ENCODE data around the gene CLDN12. TPM values are rescaled to one million over a fixed set of nuclear protein-coding genes. Genes with fewer than 3 reads are reported as not detected.

Gene CLDN12
- total and polyA plus RNA-seq, 12 donors = 13.8 to 150 (median 41.5) TPM

Other genes starting within 250 kb of the CLDN12 start
- gene STEAP1, start 249.0 kb upstream of the CLDN12 start, total RNA-seq = 10 to 100 TPM in 1 of 9 donors, 1 to 10 TPM in 6, under 1 TPM in 2; 0.35 to 11.8 (median 1.5) TPM
- gene STEAP1, start 249.0 kb upstream of the CLDN12 start, polyA plus RNA-seq = 1 to 10 TPM in 2 of 3 donors, under 1 TPM in 1; 0.56 to 3.0 (median 2.4) TPM
- gene STEAP2, start 191.7 kb upstream of the CLDN12 start, total RNA-seq = 1 to 10 TPM; 2.0 to 9.5 (median 7.7) TPM
- 1 to 10 TPM; 2.5 to 6.4 (median 4.8) TPM for gene STEAP2, start 191.7 kb upstream of the CLDN12 start, polyA plus RNA-seq
- 1 to 10 TPM in 8 of 9 donors, under 1 TPM in 1; 0.42 to 7.9 (median 4.1) TPM for gene CFAP69, start 158.3 kb upstream of the CLDN12 start, total RNA-seq
- 10 to 100 TPM in 1 of 3 donors, 1 to 10 TPM in 2; 2.7 to 10.2 (median 7.3) TPM for gene CFAP69, start 158.3 kb upstream of the CLDN12 start, polyA plus RNA-seq
- not detected for gene FAM237B, start 82.2 kb upstream of the CLDN12 start, total RNA-seq
- not detected for gene FAM237B, start 82.2 kb upstream of the CLDN12 start, polyA plus RNA-seq
- gene GTPBP10, start 56.7 kb upstream of the CLDN12 start, total RNA-seq = 10 to 100 TPM in 8 of 9 donors, 1 to 10 TPM in 1; 7.2 to 29.4 (median 22.8) TPM
- gene GTPBP10, start 56.7 kb upstream of the CLDN12 start, polyA plus RNA-seq = 10 to 100 TPM; 15.1 to 32.8 (median 15.8) TPM
- gene PTTG1IP2, start 66.2 kb downstream of the CLDN12 start, total RNA-seq = not detected
- gene PTTG1IP2, start 66.2 kb downstream of the CLDN12 start, polyA plus RNA-seq = not detected
- 10 to 100 TPM in 4 of 9 donors, 1 to 10 TPM in 5; 3.0 to 14.5 (median 7.9) TPM for gene CDK14, start 192.9 kb downstream of the CLDN12 start, total RNA-seq
- 10 to 100 TPM in 1 of 3 donors, 1 to 10 TPM in 2; 1.9 to 10.3 (median 3.4) TPM for gene CDK14, start 192.9 kb downstream of the CLDN12 start, polyA plus RNA-seq